Measurements from ENCODE around the gene BRD3OS. TPM values are rescaled to one million over a fixed set of nuclear protein-coding genes. Genes with fewer than 3 reads are reported as not detected.

Gene BRD3OS
- total and polyA plus RNA-seq, 2 of the 13 experiments (the other 11 are each of a cell fraction or from before 2014, with no cell fraction given) = 4.9 to 5.7 TPM

GRCh38 chr9:133978226-133978898, 46.9 kb upstream of the BRD3OS start (continued):
- TF ChIP-seq NRL (CRISPR knock-in tag; IDR thresholded peaks at IDR 0.05; ENCODE audit: borderline replicate concordance) (no peak), BRCA1 (CRISPR knock-in tag; IDR thresholded peaks at IDR 0.05) (no peak), SALL1 (CRISPR knock-in tag; IDR thresholded peaks at IDR 0.05) (peak; percentile 88), ZFYVE20 (CRISPR knock-in tag; IDR thresholded peaks at IDR 0.05; ENCODE audit: borderline replicate concordance, low read depth) (no peak), ETV6 (CRISPR knock-in tag; conservative IDR thresholded peaks at IDR 0.05) (0 out of 2 replicates have a peak, but pooled peaks have one; percentile 5), ZNF414 (CRISPR knock-in tag; IDR thresholded peaks at IDR 0.05) (0 out of 2 replicates have a peak, but pooled peaks have one; percentile 7), TCF7L2 (IDR thresholded peaks at IDR 0.05; ENCODE audit: low read depth, low read length) (no peak), SALL2 (CRISPR knock-in tag; IDR thresholded peaks at IDR 0.05) (no peak; the same call in 1 of the 2 replicates), TBL1XR1 (IDR thresholded peaks at IDR 0.05; ENCODE audit: borderline replicate concordance, low read length, partially characterized antibody) (peak; percentile 19), ZNF350 (CRISPR knock-in tag; IDR thresholded peaks at IDR 0.05; ENCODE audit: borderline replicate concordance, low read depth) (0 out of 2 replicates have a peak, but pooled peaks have one; percentile 7), SRSF1 (optimal IDR thresholded peaks at IDR 0.05; ENCODE audit: low read depth, low read length) (no peak), ZBTB44 (CRISPR knock-in tag; IDR thresholded peaks at IDR 0.05) (no peak), RFXAP (CRISPR knock-in tag; IDR thresholded peaks at IDR 0.05; ENCODE audit: borderline replicate concordance) (no peak), RCOR2 (CRISPR knock-in tag; IDR thresholded peaks at IDR 0.05) (no peak; the same call in 1 of the 2 replicates), ONECUT2 (CRISPR knock-in tag; IDR thresholded peaks at IDR 0.05) (no peak), SMAD9 (CRISPR knock-in tag; IDR thresholded peaks at IDR 0.05) (no peak), KLF13 (CRISPR knock-in tag; IDR thresholded peaks at IDR 0.05) (no peak), CBX2 (IDR thresholded peaks at IDR 0.05; ENCODE audit: low read depth, low read length) (no peak), CBX2 (CRISPR knock-in tag; IDR thresholded peaks at IDR 0.05; ENCODE audit: low read depth) (no peak), ZNF629 (CRISPR knock-in tag; conservative IDR thresholded peaks at IDR 0.05) (peak; percentile 38; the same call in 1 of the 2 replicates), SYNCRIP (IDR thresholded peaks at IDR 0.05; ENCODE audit: insufficient read depth, low read depth, low read length) (no peak), MTA3 (CRISPR knock-in tag; IDR thresholded peaks at IDR 0.05) (no peak), SMAD3 (CRISPR knock-in tag; IDR thresholded peaks at IDR 0.05) (no peak), ZNF720 (CRISPR knock-in tag; IDR thresholded peaks at IDR 0.05) (no peak), NFKBIZ (CRISPR knock-in tag; IDR thresholded peaks at IDR 0.05) (no peak), CREB3 (CRISPR knock-in tag; IDR thresholded peaks at IDR 0.05) (no peak), YY1 (IDR thresholded peaks at IDR 0.05; ENCODE audit: insufficient read depth, insufficient replicate concordance, low read depth, low read length) (no peak)
- TF ChIP-seq, protein P1, sequence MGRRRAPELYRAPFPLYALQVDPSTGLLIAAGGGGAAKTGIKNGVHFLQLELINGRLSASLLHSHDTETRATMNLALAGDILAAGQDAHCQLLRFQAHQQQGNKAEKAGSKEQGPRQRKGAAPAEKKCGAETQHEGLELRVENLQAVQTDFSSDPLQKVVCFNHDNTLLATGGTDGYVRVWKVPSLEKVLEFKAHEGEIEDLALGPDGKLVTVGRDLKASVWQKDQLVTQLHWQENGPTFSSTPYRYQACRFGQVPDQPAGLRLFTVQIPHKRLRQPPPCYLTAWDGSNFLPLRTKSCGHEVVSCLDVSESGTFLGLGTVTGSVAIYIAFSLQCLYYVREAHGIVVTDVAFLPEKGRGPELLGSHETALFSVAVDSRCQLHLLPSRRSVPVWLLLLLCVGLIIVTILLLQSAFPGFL (CRISPR knock-in tag; IDR thresholded peaks at IDR 0.05) = no peak
